ENCODE measurements around the gene CERS6. TPM values are rescaled to one million over a fixed set of nuclear protein-coding genes. Genes with fewer than 3 reads are reported as not detected.

The CERS6 gene
- polyA plus RNA-seq, 1 donor (not counting 4 experiments of a cell fraction or from before 2014, with no cell fraction given), result 19.5 TPM

- no peaks in the 10 kb centered on the region for H3K9me1 ChIP-seq (ENCODE audit: control insufficient read depth, extremely low read depth, insufficient read depth, low read length)
- TF ChIP-seq EZH2 (IDR thresholded peaks at IDR 0.05; ENCODE audit: low read length) (no peak), CTCF (optimal IDR thresholded peaks at IDR 0.05 in 1 of 3, IDR thresholded peaks at IDR 0.05 in 1 of 3, conservative IDR thresholded peaks at IDR 0.05 in 1 of 3; ENCODE audit: extremely low read depth in 1 of 3, insufficient read depth in 2 of 3, low read length in 3 of 3) (no peak)
- FAIRE-seq, result no peak
- no peaks in the 10 kb centered on the region for H3K27me3 ChIP-seq (ENCODE audit: control insufficient read depth, extremely low read depth, insufficient read depth, low read length)
- no peaks in the 10 kb centered on the region for H3K36me3 ChIP-seq (ENCODE audit: control insufficient read depth in 2 of 2, extremely low read depth in 1 of 2, insufficient read depth in 2 of 2, low read length in 2 of 2)
- H2AFZ ChIP-seq (ENCODE audit: control insufficient read depth, low read length), result no peak overlapping the region
- H3K4me1 ChIP-seq (ENCODE audit: control insufficient read depth, extremely low read depth, insufficient read depth, low read length), result peaks cover 2% of the 10 kb centered on the region
- no peak overlapping the region for H3K4me2 ChIP-seq (ENCODE audit: control insufficient read depth, extremely low read depth, insufficient read depth, low read depth, low read length)
- H3K79me2 ChIP-seq (ENCODE audit: control insufficient read depth, insufficient read depth, low read length), result no peaks in the 10 kb centered on the region
- DNase-seq (ENCODE audit: low read depth, low spot score), result no peak
- no peak overlapping the region for H3K27ac ChIP-seq (ENCODE audit: control insufficient read depth, insufficient read depth, low read length)
- H3K9ac ChIP-seq (ENCODE audit: control insufficient read depth, extremely low read depth, insufficient read depth, low read length), result no peak overlapping the region
- dilution Hi-C loops (cut with MboI; ENCODE audit: extremely low pct_ligation_motif_present, low sequenced_read_pairs), result no loop called here
- H3K4me3 ChIP-seq (ENCODE audit: control insufficient read depth in 2 of 3, extremely low read depth in 1 of 3, insufficient read depth in 2 of 3, low read depth in 1 of 3, low read length in 3 of 3), result no peak overlapping the region
- H4K20me1 ChIP-seq (ENCODE audit: control insufficient read depth, extremely low read depth, insufficient read depth, low read length), result no peaks in the 10 kb centered on the region
- no peaks in the 10 kb centered on the region for H3K9me3 ChIP-seq (ENCODE audit: control insufficient read depth, low read depth, low read length)
These were observed 5.9 kb upstream of the CERS6 start for GRCh38 chr2:168450171-168450570.

GRCh38 chr2:168450732-168451131 is 5.3 kb upstream of the CERS6 start:
- dilution Hi-C loops (cut with MboI; ENCODE audit: extremely low pct_ligation_motif_present, low sequenced_read_pairs), result no loop called here
- no peak overlapping the region for H3K9ac ChIP-seq (ENCODE audit: control insufficient read depth, extremely low read depth, insufficient read depth, low read length)
- no peaks in the 10 kb centered on the region for H3K9me1 ChIP-seq (ENCODE audit: control insufficient read depth, extremely low read depth, insufficient read depth, low read length)
- no peak overlapping the region for H3K27ac ChIP-seq (ENCODE audit: control insufficient read depth, insufficient read depth, low read length)
- no peak for DNase-seq (ENCODE audit: low read depth, low spot score)
- H2AFZ ChIP-seq (ENCODE audit: control insufficient read depth, low read length), result no peak overlapping the region
- no peak overlapping the region for H3K4me3 ChIP-seq (ENCODE audit: control insufficient read depth in 2 of 3, extremely low read depth in 1 of 3, insufficient read depth in 2 of 3, low read depth in 1 of 3, low read length in 3 of 3)
- no peaks in the 10 kb centered on the region for H3K9me3 ChIP-seq (ENCODE audit: control insufficient read depth, low read depth, low read length)
- H3K36me3 ChIP-seq (ENCODE audit: control insufficient read depth in 2 of 2, extremely low read depth in 1 of 2, insufficient read depth in 2 of 2, low read length in 2 of 2), result no peaks in the 10 kb centered on the region
- no peaks in the 10 kb centered on the region for H3K79me2 ChIP-seq (ENCODE audit: control insufficient read depth, insufficient read depth, low read length)
- H4K20me1 ChIP-seq (ENCODE audit: control insufficient read depth, extremely low read depth, insufficient read depth, low read length), result no peaks in the 10 kb centered on the region
- H3K27me3 ChIP-seq (ENCODE audit: control insufficient read depth, extremely low read depth, insufficient read depth, low read length), result no peaks in the 10 kb centered on the region
- TF ChIP-seq CTCF (optimal IDR thresholded peaks at IDR 0.05 in 1 of 3, IDR thresholded peaks at IDR 0.05 in 1 of 3, conservative IDR thresholded peaks at IDR 0.05 in 1 of 3; ENCODE audit: extremely low read depth in 1 of 3, insufficient read depth in 2 of 3, low read length in 3 of 3), result no peak
- TF ChIP-seq EZH2 (IDR thresholded peaks at IDR 0.05; ENCODE audit: low read length), result no peak
- peaks cover 5% of the 10 kb centered on the region for H3K4me1 ChIP-seq (ENCODE audit: control insufficient read depth, extremely low read depth, insufficient read depth, low read length)
- H3K4me2 ChIP-seq (ENCODE audit: control insufficient read depth, extremely low read depth, insufficient read depth, low read depth, low read length), result no peak overlapping the region
- no peak for FAIRE-seq
